Skin of body (tissue), 2 donors: ENCODE data around the gene GRAP. TPM values are rescaled to one million over a fixed set of nuclear protein-coding genes. Genes with fewer than 3 reads are reported as not detected.

Source experiments
- DNase-seq: peaks from one replicate; lab custom pipeline; 2025; lab: John Stamatoyannopoulos, UW
- total RNA-seq: library from RNA; depleted of rRNA; stranded (reverse); fragments of >200 nt; gene quantifications from one replicate; pipeline ENCODE4 v1.2.3, GENCODE V29; 2014

Gene GRAP
- total RNA-seq, 1 donor from 2014 or later, result 2.2 TPM

DNA sequence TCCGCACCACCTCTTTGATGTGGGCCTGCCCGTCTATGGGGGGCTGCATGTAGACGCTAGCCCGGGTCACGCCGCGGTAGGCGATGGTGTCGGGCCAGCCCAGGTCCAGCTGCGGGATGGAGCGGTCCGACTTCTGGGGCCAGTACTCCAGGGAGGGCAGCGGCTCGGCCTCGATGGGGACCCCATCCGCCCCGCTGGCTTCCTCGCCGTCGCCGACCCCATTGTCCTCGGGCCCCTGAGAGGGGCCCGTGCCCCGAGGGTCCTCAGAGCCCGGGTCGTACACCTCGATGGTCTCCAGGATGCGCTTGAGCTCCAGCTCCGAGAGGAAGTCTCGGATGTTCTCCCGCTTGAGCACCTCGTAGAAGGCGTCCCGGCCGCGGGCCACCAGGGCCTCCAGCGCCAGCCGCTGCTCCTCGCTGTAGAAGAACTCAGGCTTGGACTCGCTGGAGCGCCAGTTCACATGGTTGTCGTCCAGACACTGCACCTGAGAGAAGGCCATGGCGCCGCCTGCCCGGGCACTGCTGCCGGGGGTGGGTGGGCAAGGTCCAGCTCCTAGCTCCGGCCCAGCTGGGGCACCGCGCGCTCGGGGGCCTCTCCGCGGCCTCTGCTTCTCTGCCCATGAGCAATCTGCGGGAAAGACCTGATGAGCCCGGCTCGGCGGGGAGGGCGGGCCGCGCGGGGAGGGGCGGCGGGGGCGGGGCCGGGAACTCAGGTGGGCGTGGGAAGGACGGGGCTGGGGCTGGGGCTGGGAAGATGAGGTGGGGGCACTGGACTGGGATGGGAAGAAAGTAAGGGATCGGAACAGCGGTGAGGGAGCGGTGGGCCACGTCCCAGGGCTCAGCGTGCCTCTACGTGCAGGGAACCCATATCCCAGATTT, 43.0 kb downstream of the GRAP start:
- no peak for DNase-seq

GRCh38 chr17:19002805-19003542, 43.8 kb downstream of the GRAP start:
- DNase-seq, result no peak

DNA sequence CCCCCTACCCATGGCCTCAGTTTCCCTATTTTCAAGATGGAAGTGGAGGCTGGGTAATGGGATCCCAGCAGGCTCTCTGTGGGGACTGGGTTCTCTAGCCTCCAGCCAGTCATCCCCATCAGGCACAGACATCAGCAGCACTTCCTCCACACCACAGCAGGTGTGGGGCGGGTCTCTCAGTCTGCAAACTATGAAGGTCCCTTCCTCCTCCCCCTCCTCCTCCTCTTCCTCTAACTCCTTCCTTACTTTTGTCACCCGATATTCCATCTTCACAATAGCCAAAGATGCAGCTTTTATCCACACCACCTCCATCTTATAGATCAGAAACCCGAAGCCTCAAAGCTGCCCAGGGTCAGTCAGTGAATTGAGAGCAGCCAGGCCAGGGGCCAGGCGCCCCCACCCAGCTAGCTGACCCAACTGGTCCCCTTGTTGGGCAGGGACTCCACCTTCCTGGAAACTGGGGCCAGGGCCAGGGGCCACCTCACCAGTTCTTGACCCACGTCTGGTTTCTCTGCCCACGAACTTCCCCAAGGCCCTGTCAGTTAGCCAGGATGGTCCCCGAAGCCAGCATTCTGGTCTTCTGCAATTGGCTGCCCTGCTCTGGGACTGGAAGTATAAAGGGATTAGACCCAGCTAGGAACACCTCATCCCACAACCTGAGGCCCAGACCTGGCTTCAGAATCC, 44.7 kb downstream of the GRAP start:
- no peak for DNase-seq

- no peak for DNase-seq
Observed at GRCh38 chr17:19000531-19001325, 46.0 kb downstream of the GRAP start.

DNA sequence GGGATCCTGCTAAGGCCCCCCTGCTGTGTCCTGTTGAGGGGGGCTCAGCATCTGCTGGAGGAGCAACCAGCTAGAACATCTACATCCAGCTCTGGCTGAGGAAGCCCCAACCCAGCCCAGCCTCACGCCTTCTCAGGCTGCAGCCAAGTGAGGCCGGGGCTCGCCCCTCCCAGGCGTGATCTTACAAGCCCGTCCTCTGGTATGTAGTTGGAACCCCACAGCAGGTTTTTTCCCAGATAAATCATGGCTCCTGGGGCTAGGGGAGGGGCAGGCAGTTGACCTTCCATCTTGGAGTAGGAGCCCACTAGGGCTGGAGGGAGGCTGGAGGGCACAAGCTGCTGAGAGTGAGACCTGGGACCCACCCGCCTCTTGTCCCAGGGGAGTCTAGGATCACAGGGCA, 46.8 kb downstream of the GRAP start:
- DNase-seq, result no peak

DNA sequence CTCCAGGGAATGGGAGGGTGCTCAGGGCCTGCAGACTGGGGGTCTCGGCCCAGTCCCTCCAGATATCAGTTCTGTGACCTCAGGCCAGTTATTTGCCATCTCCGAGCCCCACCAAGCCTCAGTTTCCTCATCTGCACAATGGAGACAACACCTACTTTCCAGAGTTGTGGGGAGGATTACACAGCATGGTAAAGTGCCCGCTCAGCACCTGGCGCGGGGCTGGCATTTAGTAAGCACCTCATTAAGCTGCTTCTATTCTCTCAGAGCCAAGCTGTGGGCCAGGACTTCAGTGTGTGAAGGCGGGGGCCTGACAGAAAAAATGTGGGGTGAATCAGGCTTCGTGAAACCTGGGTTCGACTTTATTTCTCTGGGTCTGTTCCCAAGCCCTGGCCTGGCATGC, 47.4 kb downstream of the GRAP start:
- no peak for DNase-seq

DNA sequence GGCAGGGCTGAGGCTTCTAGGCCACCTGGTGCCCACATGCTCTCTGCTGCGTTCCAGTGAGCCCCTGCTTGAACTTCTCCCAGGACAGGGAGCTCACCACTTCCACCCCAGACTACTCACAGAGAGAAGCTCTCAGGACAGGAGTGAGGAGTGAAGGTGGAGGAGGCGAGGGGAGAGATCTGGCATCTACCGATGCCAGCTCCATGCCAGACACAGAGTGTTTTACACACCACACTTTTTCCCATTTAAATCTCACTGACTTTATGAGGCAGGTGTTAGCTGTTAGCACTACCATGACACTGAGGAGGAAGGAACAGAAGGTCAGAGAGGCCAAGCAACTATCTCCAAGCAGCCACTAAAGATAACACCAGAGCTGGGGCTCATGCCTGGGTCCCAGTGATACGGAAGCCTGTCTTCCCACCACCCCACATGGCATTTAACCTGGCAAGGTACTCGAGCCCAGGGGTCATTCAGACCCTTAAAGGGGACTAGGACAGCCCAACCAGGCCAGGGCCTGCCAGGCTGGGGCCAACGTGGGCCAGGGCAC, 49.0 kb downstream of the GRAP start:
- no peak for DNase-seq

DNA sequence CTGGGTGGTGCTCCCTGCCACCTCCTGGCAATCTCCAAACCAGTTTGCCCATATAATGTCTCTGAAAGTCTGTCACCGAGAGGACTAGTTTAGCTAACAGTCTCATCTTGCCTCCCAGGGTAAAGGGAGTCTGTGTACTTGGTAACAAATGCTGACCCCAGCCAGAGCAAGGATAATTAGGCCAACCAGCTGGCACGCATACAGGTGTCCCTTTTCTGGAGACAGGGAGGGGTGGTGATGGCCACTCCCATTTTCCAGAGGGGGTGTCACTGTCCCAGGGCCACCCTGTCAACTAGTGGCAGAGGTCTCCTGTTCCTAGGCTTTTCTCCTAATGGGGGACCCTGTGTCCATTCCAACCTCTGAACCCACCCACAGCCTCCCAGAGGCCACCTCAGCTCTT, 50.3 kb downstream of the GRAP start:
- no peak for DNase-seq

DNA sequence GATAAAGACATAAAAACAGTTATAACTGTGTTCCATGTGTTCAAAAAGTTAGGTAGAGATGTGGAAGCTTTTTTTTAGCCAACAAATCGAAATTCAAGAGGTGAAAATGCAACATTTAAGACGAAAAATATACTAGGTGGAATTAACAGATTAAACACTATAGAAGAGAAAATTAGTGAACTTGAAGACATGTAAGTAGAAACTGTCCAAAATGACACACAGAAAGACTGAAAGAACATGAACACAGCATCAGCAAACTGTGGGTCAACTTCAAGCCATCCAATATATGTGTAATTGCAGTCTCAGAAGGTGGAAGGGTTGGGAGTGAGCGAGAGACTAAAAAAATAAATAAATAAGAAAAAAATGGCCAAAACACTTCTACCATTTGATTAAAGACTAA, 51.5 kb downstream of the GRAP start:
- DNase-seq, result no peak

DNA sequence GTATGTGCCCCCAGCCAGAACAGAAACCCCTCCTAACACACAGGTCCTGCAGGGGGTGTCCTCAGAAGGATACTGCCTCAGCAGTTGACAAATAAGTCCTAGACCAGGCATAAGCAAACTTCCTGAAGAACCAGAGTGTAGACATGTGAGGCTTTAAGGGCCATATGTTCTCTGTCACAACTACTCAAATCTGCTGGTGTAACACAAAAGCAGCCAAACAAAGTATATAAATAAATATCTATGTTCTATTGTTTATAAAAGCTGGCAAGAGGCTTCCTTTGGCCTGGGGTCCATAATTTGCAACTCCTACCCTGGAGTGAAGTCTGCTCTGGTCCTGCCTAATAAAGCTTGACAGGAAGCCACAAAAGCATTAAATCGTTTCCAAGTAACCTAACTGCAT, 52.1 kb downstream of the GRAP start:
- DNase-seq, result no peak

GRCh38 chr17:18993905-18994526, 52.7 kb downstream of the GRAP start:
- no peak for DNase-seq

DNA sequence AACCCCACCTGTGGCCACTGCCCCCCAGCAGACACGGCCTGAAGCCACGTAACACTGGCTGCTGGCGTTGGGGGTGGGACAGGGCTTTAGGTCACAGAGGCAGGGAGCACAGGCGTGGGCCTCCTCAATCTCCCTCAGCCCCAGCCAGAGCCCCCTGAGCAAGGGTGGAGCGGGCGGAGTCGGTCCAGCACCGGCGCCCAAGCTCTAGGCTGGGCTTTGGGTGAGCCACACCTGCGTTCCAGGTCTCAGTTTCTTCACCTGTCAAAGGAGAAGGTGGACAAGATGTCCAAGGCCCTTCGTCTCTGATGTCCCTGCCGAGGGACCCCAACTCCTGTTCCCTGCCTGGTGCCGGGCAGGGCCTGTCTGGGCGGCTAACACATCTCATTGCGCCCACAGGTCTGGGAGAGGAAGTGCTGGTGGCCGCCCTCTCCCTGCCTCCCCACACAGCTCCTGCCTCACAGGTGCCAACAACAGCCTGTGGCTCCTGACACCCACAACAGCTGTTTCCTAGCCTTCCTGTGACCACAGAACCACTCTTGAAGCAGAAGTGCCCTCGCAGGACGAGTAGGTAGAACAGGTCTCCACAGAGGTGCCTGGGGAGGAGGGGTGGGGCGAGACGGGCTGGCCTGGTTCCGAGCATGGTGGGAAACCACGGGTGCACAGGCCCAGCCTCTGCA, 54.2 kb downstream of the GRAP start:
- DNase-seq, result no peak

GRCh38 chr17:18991531-18992315, 55.0 kb downstream of the GRAP start:
- DNase-seq, result no peak

GRCh38 chr17:18990331-18990730, 56.4 kb downstream of the GRAP start:
- no peak for DNase-seq

DNA sequence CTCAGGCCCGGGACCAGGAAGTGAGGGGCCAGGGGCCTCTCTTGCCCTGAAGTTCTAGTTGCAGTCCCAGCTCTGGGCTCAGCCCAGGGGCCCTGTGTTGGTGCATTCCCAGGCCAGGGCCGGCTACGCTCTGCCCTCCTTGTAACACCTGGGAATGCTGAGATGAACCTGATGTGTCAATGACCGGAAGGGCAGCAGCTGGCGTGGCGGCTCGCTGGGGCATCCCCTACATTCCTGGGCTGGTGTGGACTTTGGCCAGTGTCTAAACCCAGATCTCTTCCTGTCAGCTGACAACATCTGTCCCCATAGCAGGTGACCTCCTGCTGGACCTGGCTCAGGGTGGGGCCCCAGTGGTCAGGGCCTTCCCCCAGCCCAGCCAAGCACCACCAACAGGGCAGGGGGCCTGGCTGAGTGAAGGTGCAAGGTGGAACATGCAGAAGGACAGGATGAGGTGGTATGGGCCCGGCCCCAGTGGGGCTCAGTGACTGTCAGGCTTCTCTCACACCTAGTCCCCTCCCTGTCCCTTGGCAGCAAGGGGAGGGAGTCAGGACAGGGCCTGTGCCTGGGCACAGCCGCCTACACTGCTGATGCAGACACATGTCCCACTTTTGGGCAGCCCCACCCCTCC, 58.1 kb downstream of the GRAP start:
- no peak for DNase-seq

- DNase-seq, result no peak
Observed at GRCh38 chr17:18987862-18988545, 58.8 kb downstream of the GRAP start.

- DNase-seq, result no peak
Observed at GRCh38 chr17:18987230-18987610, 59.5 kb downstream of the GRAP start.

DNA sequence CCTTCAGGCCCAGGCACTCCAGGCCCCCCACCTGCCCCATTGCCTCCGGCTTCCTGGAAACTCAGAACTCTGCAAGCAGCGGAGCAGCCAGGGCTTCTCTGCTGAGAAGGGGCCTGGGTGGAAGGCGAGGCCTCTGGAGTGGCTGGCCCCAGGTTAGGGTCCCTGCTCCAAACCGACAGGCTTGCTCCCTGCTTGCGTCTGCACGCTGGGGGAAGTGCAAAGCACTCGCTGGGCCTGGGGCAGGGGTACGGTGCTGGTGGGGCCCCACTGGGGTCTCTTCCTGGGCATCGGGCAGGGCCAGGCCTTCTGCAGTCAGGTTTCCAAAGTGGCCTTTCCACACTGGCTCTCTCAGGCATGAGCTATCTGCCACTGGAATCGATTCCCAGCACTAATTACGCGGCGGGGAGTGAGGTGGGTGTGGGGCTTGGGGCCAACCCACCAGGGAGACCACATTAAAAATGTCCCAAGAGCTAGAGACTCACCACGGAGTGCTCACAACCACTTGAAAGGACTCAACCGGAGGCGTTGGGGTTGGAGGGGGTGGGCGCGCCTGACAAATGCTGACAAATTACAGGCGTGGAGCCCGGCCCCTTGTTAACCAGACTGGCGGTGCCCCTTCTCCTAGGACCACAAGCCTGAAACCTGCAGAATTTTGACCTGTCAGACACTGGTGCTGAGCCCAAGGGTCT, 60.1 kb downstream of the GRAP start:
- no peak for DNase-seq
